Prostate gland (tissue), 2 donors: ENCODE measurements around the gene GRIN1. TPM values are rescaled to one million over a fixed set of nuclear protein-coding genes. Genes with fewer than 3 reads are reported as not detected.

Source experiments
- DNase-seq: peaks from one replicate; pipeline ENCODE4 v3.0.0-alpha.2; 2019; ENCODE audit warnings: low spot score
- H3K27ac ChIP-seq, 2 donors: fragments of 200-600 bp; sonication (generic); 2 replicates each; pipeline ENCODE4 v1.5.1; 2017 to 2019
- H3K27me3 ChIP-seq: fragments of 200-600 bp; sonication (generic); replicated peaks from 2 replicates; pipeline ENCODE4 v1.5.1; 2019; ENCODE audit not compliant: insufficient read depth
- H3K36me3 ChIP-seq, 2 donors: fragments of 200-600 bp; sonication (generic); 1 replicate in 1 of 2; 2 replicates in 1 of 2; pipeline versions ENCODE4 v1.5.1 to v1.8.1; 2017 to 2019
- H3K4me1 ChIP-seq: fragments of 200-600 bp; sonication (generic); replicated peaks from 2 replicates; pipeline ENCODE4 v1.5.1; 2019
- H3K4me3 ChIP-seq, 2 donors: fragments of 200-600 bp; sonication (generic); 2 replicates each; pipeline ENCODE4 v1.5.1; 2017 to 2019
- H3K9me3 ChIP-seq: fragments of 200-600 bp; sonication (generic); 2 replicates; pipeline ENCODE4 v1.5.1; 2017
- CTCF ChIP-seq, 4 experiments: fragments of 200-600 bp in 2 of 4; fragments of 450-650 bp in 2 of 4; sonication (generic) in 2 of 4; IDR thresholded peaks; 1 replicate in 3 of 4; 2 replicates in 1 of 4; pipeline ENCODE4 v1.5.1; 2016 to 2019; ENCODE audit warnings: antibody characterized with exemption in 4 of 4, mild to moderate bottlenecking in 2 of 4, moderate library complexity in 2 of 4
- POLR2A ChIP-seq: fragments of 450-650 bp; IDR thresholded peaks from one replicate; pipeline ENCODE4 v1.6.1; 2016; ENCODE audit warnings: antibody characterized with exemption, mild to moderate bottlenecking
- POLR2AphosphoS5 ChIP-seq: sonication (generic); formaldehyde crosslinking; IDR thresholded peaks from one replicate; pipeline ENCODE4 v1.6.1; 2017; ENCODE audit warnings: antibody characterized with exemption
- WGBS: methylation state at CpG from one replicate; pipeline ENCODE4 v1.1.5; 2018; 5-methylcytosine and 5-hydroxymethylcytosine counted together
- intact Hi-C: fragments of 100-400 bp; cut with DNase I; formaldehyde crosslinking; loops from one replicate; pipeline ENCODE4 v1.14.2; 2022
- total RNA-seq, 2 donors: library from RNA; depleted of rRNA; stranded (reverse); fragments of >200 nt; gene quantifications; one replicate each; pipeline ENCODE4 v1.1.0, GENCODE V29; 2016

The GRIN1 gene
- total RNA-seq, 2 donors from 2014 or later = 0.59 to 1.8 TPM

DNA sequence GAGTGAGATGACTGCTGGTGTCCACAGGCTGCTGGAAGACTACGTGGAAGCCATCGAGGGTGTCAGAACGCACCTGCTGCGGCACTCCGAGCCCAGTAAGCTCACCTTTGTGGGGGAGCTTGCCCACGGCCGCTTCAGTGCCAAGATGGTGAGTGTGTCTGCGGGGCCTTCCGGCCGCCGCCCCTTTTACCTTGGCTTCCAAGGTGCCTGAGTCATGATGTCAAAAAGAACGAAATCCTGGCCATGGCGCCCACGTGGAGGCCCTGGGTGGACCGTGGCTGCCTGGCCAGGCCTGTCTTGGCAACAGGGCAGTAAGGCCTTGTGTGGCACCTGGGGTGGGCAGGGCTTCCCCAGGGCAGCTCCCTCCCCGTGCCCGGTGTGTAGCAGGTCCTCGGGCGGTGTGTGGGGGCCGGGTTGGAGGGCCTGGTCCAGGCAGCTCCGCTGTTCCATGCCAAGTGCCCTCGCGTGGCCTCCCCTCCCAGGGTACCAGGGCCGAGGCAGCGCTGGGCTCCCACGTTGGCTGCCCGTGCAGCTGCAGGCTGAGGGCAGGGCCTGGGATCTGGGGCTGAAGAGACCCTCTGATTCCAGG is 32.2 kb upstream of the GRIN1 start:
- Histone ChIP-seq H3K27ac (no peak overlapping the region), H3K36me3 (peaks cover under 1 to 16% of the 10 kb centered on the region in 2 donors), H3K4me3 (no peak overlapping the region), H3K9me3 (no peaks in the 10 kb centered on the region), H3K27me3 (no peaks in the 10 kb centered on the region), H3K4me1 (no peaks in the 10 kb centered on the region)
- TF ChIP-seq POLR2A = no peak
- no peak for TF ChIP-seq CTCF (IDR thresholded peaks at IDR 0.05)
- DNase-seq = no peak
- WGBS = 91% methylated on average over 23 of the region's 27 CpGs
- intact Hi-C loops = no loop called here

GRCh38 chr9:137107312-137107921 is 31.5 kb upstream of the GRIN1 start:
- Histone ChIP-seq H3K27ac (no peak overlapping the region), H3K4me3 (no peak overlapping the region), H3K9me3 (no peaks in the 10 kb centered on the region), H3K36me3 (peaks cover 0 to 16% of the 10 kb centered on the region in 2 donors), H3K4me1 (no peaks in the 10 kb centered on the region), H3K27me3 (no peaks in the 10 kb centered on the region)
- TF ChIP-seq POLR2AphosphoS5 = peak; percentile 16
- no peak for TF ChIP-seq CTCF (IDR thresholded peaks at IDR 0.05)
- no peak for TF ChIP-seq POLR2A
- intact Hi-C loops = no loop called here
- 87% methylated on average over 27 of the region's 27 CpGs for WGBS
- no peak for DNase-seq

DNA sequence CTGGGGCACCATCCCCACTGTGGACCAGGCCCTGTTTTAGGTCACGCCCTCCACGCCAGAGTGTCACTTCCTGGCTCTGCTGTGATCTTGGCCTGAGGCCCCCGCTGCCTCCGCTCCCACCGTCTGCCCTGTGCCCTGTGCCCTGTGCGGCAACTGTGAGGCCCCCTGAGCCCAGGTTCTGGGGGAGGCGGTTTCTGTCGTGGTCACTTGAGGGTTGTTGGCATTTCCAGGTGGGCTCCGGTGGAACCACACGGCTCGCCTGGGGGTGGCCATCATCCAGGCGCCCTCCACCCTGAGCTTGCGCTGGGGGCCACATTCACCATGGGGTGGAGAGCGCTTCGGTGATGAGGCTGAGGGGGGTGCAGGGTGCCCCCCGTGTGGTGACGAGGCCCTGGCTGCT is 31.0 kb upstream of the GRIN1 start:
- no peak for DNase-seq
- TF ChIP-seq POLR2A (no peak), CTCF (IDR thresholded peaks at IDR 0.05) (no peak), POLR2AphosphoS5 (no peak)
- no peak overlapping the region for H3K4me3 ChIP-seq
- peaks cover 0 to 16% of the 10 kb centered on the region in 2 donors for H3K36me3 ChIP-seq
- intact Hi-C loops = no loop called here
- WGBS = 93% methylated on average over 15 of the region's 17 CpGs
- H3K4me1 ChIP-seq = no peaks in the 10 kb centered on the region
- H3K27me3 ChIP-seq = no peaks in the 10 kb centered on the region
- H3K27ac ChIP-seq = no peak overlapping the region
- H3K9me3 ChIP-seq = no peaks in the 10 kb centered on the region

DNA sequence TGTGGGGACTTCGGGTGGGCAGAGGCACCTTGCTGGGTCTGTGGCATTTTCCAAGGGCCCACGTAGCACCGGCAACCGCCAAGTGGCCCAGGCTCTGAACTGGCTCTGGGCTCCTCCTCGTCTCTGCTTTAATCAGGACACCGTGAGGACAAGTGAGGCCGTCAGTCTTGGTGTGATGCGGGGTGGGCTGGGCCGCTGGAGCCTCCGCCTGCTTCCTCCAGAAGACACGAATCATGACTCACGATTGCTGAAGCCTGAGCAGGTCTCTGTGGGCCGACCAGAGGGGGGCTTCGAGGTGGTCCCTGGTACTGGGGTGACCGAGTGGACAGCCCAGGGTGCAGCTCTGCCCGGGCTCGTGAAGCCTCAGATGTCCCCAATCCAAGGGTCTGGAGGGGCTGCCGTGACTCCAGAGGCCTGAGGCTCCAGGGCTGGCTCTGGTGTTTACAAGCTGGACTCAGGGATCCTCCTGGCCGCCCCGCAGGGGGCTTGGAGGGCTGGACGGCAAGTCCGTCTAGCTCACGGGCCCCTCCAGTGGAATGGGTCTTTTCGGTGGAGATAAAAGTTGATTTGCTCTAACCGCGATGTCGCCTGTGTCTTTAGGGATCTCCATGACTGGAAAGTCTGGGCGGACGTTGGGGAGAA is 30.2 kb upstream of the GRIN1 start:
- TF ChIP-seq POLR2AphosphoS5 = no peak
- no peak for TF ChIP-seq POLR2A
- no peak for TF ChIP-seq CTCF (IDR thresholded peaks at IDR 0.05)
- DNase-seq = no peak
- Histone ChIP-seq H3K27me3 (no peaks in the 10 kb centered on the region), H3K36me3 (peaks cover 0 to 16% of the 10 kb centered on the region in 2 donors), H3K4me1 (no peaks in the 10 kb centered on the region), H3K27ac (no peak overlapping the region), H3K4me3 (no peak overlapping the region), H3K9me3 (no peaks in the 10 kb centered on the region)
- intact Hi-C loops = no loop called here
- WGBS = 88% methylated on average over 27 of the region's 29 CpGs
